GM23338 (cell line): ENCODE data around the gene CHRNA10.

ENCODE experiments used
- EZH2 ChIP-seq: fragments of 200-600 bp; sonication (generic); IDR thresholded peaks from one replicate; pipeline ENCODE4 v1.8.0; 2017; ENCODE audit warnings: antibody characterized with exemption, mild to moderate bottlenecking, low read depth; ENCODE audit not compliant: unreplicated experiment
- EZH2phosphoT487 ChIP-seq: fragments of 200-600 bp; sonication (generic); IDR thresholded peaks from one replicate; pipeline ENCODE4 v1.8.1; 2018; ENCODE audit warnings: antibody characterized with exemption; ENCODE audit not compliant: unreplicated experiment
- TF ChIP-seq, protein P1 (sequence below), 2 experiments: fragments of 200-600 bp in 1 of 2; sonication (generic) in 1 of 2; conservative IDR thresholded peaks; 2 replicates each; pipeline versions ENCODE4 v1.5.1 to v1.6.1; 2016 to 2017; ENCODE audit warnings: antibody characterized with exemption in 2 of 2, low read depth in 2 of 2, mild to moderate bottlenecking in 2 of 2, moderate library complexity in 1 of 2
- TF ChIP-seq, protein P2 (sequence below): IDR thresholded peaks from one replicate; pipeline ENCODE4 v1.6.1; 2018; ENCODE audit warnings: antibody characterized with exemption; ENCODE audit not compliant: unreplicated experiment

GRCh38 chr11:3662856-3663255 lies 8.3 kb downstream of the CHRNA10 start:
- TF ChIP-seq EZH2phosphoT487 (no peak), EZH2 (no peak)
- TF ChIP-seq, protein P1, sequence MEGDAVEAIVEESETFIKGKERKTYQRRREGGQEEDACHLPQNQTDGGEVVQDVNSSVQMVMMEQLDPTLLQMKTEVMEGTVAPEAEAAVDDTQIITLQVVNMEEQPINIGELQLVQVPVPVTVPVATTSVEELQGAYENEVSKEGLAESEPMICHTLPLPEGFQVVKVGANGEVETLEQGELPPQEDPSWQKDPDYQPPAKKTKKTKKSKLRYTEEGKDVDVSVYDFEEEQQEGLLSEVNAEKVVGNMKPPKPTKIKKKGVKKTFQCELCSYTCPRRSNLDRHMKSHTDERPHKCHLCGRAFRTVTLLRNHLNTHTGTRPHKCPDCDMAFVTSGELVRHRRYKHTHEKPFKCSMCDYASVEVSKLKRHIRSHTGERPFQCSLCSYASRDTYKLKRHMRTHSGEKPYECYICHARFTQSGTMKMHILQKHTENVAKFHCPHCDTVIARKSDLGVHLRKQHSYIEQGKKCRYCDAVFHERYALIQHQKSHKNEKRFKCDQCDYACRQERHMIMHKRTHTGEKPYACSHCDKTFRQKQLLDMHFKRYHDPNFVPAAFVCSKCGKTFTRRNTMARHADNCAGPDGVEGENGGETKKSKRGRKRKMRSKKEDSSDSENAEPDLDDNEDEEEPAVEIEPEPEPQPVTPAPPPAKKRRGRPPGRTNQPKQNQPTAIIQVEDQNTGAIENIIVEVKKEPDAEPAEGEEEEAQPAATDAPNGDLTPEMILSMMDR (conservative IDR thresholded peaks at IDR 0.05; ENCODE audit: low read depth in 2 of 2) = no peak
- TF ChIP-seq, protein P2, sequence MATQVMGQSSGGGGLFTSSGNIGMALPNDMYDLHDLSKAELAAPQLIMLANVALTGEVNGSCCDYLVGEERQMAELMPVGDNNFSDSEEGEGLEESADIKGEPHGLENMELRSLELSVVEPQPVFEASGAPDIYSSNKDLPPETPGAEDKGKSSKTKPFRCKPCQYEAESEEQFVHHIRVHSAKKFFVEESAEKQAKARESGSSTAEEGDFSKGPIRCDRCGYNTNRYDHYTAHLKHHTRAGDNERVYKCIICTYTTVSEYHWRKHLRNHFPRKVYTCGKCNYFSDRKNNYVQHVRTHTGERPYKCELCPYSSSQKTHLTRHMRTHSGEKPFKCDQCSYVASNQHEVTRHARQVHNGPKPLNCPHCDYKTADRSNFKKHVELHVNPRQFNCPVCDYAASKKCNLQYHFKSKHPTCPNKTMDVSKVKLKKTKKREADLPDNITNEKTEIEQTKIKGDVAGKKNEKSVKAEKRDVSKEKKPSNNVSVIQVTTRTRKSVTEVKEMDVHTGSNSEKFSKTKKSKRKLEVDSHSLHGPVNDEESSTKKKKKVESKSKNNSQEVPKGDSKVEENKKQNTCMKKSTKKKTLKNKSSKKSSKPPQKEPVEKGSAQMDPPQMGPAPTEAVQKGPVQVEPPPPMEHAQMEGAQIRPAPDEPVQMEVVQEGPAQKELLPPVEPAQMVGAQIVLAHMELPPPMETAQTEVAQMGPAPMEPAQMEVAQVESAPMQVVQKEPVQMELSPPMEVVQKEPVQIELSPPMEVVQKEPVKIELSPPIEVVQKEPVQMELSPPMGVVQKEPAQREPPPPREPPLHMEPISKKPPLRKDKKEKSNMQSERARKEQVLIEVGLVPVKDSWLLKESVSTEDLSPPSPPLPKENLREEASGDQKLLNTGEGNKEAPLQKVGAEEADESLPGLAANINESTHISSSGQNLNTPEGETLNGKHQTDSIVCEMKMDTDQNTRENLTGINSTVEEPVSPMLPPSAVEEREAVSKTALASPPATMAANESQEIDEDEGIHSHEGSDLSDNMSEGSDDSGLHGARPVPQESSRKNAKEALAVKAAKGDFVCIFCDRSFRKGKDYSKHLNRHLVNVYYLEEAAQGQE = no peak
